HCT116 (cell line): ENCODE data around the gene TGFBR3L. TPM values are rescaled to one million over a fixed set of nuclear protein-coding genes. Genes with fewer than 3 reads are reported as not detected.

Source experiments
- ATAC-seq: fragments of 200-7000 bp; cut with Tn5 transposase; 2 replicates; pipeline ENCODE4 v1.9.1; 2020; ENCODE audit warnings: mild to moderate bottlenecking, moderate library complexity
- BruUV-seq: library from RNA; stranded (reverse); fragments of 400-500 nt; replicated peaks from 2 replicates; lab custom pipeline; 2021; lab: Mats Ljungman, UMichigan
- CTCF ChIA-PET: fragments of 300-600 bp; sonication (Branson Sonifier 250); formaldehyde crosslinking; loops from one replicate; lab custom pipeline; 2021; ENCODE audit warnings: antibody characterized with exemption; lab: Charles Lee
- POLR2A ChIA-PET: fragments of 300-600, 350-600 bp; sonication (Branson Sonifier 250); formaldehyde crosslinking; loops from one replicate; lab custom pipeline; 2021; ENCODE audit warnings: antibody characterized with exemption; lab: Charles Lee
- RAD21 ChIA-PET, 2 experiments: fragments of 300-600 bp; sonication (Branson Sonifier 250); formaldehyde crosslinking; loops; one replicate each; lab custom pipeline; 2023; ENCODE audit warnings: low total read pairs in 2 of 2; ENCODE audit not compliant: uncharacterized antibody in 2 of 2, unreplicated experiment in 2 of 2, low non-redundant PET in 1 of 2; lab: Charles Lee
- DNase-seq: peaks from one replicate; pipeline ENCODE4 v3.0.0-alpha.2; 2010; ENCODE audit warnings: low read depth, low spot score
- H2AFZ ChIP-seq: fragments of 200-600 bp; shearing (Covaris generic), sonication (generic); 2 replicates; pipeline ENCODE4 v1.6.1; 2017; ENCODE audit warnings: low read depth, mixed run types, mixed read lengths, antibody characterized with exemption, low read length; ENCODE audit not compliant: poor library complexity, severe bottlenecking
- H3K27ac ChIP-seq: 2 replicates; pipeline ENCODE4 v1.5.1; 2012; ENCODE audit warnings: low read depth, low read length
- H3K27me3 ChIP-seq: fragments of 200-600 bp; sonication (generic); 2 replicates; pipeline ENCODE4 v1.6.1; 2016; ENCODE audit warnings: mixed run types, low read length, mixed read lengths; ENCODE audit not compliant: insufficient read depth
- H3K36me3 ChIP-seq, 2 experiments: fragments of 200-500 bp in 1 of 2; fragments of 200-600 bp in 1 of 2; sonication (Bioruptor generic) in 1 of 2; sonication (generic) in 1 of 2; 2 replicates each; pipeline versions ENCODE4 v1.5.1 to v1.6.1; 2014 to 2016; ENCODE audit warnings: low read length in 2 of 2, inconsistent platforms in 1 of 2, mixed read lengths in 1 of 2, mixed run types in 1 of 2; ENCODE audit not compliant: insufficient read depth in 2 of 2, control insufficient read depth in 1 of 2
- H3K4me1 ChIP-seq, 2 experiments: fragments of 200-600 bp in 1 of 2; sonication (generic) in 1 of 2; 2 replicates each; pipeline versions ENCODE4 v1.5.1 to v1.6.1; 2012 to 2017; ENCODE audit warnings: low read length in 2 of 2, inconsistent platforms in 1 of 2, mild to moderate bottlenecking in 1 of 2, mixed read lengths in 1 of 2, mixed run types in 1 of 2, moderate library complexity in 1 of 2; ENCODE audit not compliant: insufficient read depth in 2 of 2, control insufficient read depth in 1 of 2
- H3K4me2 ChIP-seq: fragments of 200-600 bp; sonication (generic); 2 replicates; pipeline ENCODE4 v1.6.1; 2017; ENCODE audit warnings: mixed run types, low read length, mixed read lengths
- H3K4me3 ChIP-seq, 2 experiments: fragments of 200-600 bp in 1 of 2; sonication (generic) in 1 of 2; replicated peaks in 1 of 2; 2 replicates each; pipeline ENCODE4 v1.5.1; 2011 to 2016; ENCODE audit warnings: low read length in 2 of 2, control low read depth in 1 of 2, low read depth in 1 of 2, mild to moderate bottlenecking in 1 of 2, mixed read lengths in 1 of 2, mixed run types in 1 of 2
- H3K79me2 ChIP-seq: fragments of 200-600 bp; sonication (generic); 2 replicates; pipeline ENCODE4 v1.6.1; 2017; ENCODE audit warnings: mild to moderate bottlenecking, mixed run types, low read length, moderate library complexity, mixed read lengths; ENCODE audit not compliant: insufficient read depth
- H3K9ac ChIP-seq: fragments of 200-600 bp; sonication (generic); 2 replicates; pipeline ENCODE4 v1.6.1; 2016; ENCODE audit warnings: low read length, mixed read lengths
- H3K9me2 ChIP-seq: fragments of 200-600 bp; sonication (generic), shearing (Covaris generic); 2 replicates; pipeline ENCODE4 v1.6.1; 2017; ENCODE audit warnings: mixed run types, mild to moderate bottlenecking, moderate library complexity; ENCODE audit not compliant: insufficient read depth
- H3K9me3 ChIP-seq, 2 experiments: fragments of 200-500 bp in 1 of 2; fragments of 200-600 bp in 1 of 2; sonication (Bioruptor generic) in 1 of 2; sonication (generic) in 1 of 2; 2 replicates each; pipeline ENCODE4 v1.6.1; 2014 to 2017; ENCODE audit warnings: low read length in 2 of 2, mixed read lengths in 2 of 2, inconsistent platforms in 1 of 2, low read depth in 1 of 2, mild to moderate bottlenecking in 1 of 2, mixed run types in 1 of 2, moderate library complexity in 1 of 2; ENCODE audit not compliant: control insufficient read depth in 1 of 2, insufficient read depth in 1 of 2
- H4K20me1 ChIP-seq: fragments of 200-600 bp; sonication (generic), shearing (Covaris generic); 2 replicates; pipeline ENCODE4 v1.6.1; 2017; ENCODE audit warnings: mixed run types, mild to moderate bottlenecking, moderate library complexity; ENCODE audit not compliant: insufficient read depth
- CBX3 ChIP-seq: IDR thresholded peaks from 2 replicates; pipeline ENCODE4 v1.6.1; 2012; ENCODE audit warnings: low read depth
- CEBPB ChIP-seq: IDR thresholded peaks from 2 replicates; pipeline ENCODE4 v1.6.1; 2012; ENCODE audit warnings: low read depth
- CTCF ChIP-seq, 3 experiments: fragments of 200-600 bp in 1 of 3; sonication (generic) in 1 of 3; IDR thresholded peaks in 2 of 3; conservative IDR thresholded peaks in 1 of 3; 2 replicates each; pipeline ENCODE4 v1.5.1; 2012 to 2017; ENCODE audit warnings: low read depth in 2 of 3, low read length in 2 of 3, antibody characterized with exemption in 1 of 3, borderline replicate concordance in 1 of 3, control low read depth in 1 of 3, mild to moderate bottlenecking in 1 of 3, mixed read lengths in 1 of 3, mixed run types in 1 of 3, moderate library complexity in 1 of 3; ENCODE audit not compliant: insufficient read depth in 1 of 3
- EZH2 ChIP-seq: fragments of 200-600 bp; sonication (generic); IDR thresholded peaks from 2 replicates; pipeline ENCODE4 v1.6.1; 2017; ENCODE audit warnings: antibody characterized with exemption, mixed run types
- EZH2phosphoT487 ChIP-seq: fragments of 200-600 bp; IDR thresholded peaks from 2 replicates; pipeline ENCODE4 v1.6.1; 2018; ENCODE audit warnings: antibody characterized with exemption, borderline replicate concordance
- FOSL1 ChIP-seq: IDR thresholded peaks from 2 replicates; pipeline ENCODE4 v1.6.1; 2012; ENCODE audit warnings: low read depth
- JUND ChIP-seq: IDR thresholded peaks from 2 replicates; pipeline ENCODE4 v1.6.1; 2012
- MAX ChIP-seq: IDR thresholded peaks from 2 replicates; pipeline ENCODE4 v1.6.1; 2012
- POLR2A ChIP-seq: IDR thresholded peaks from 2 replicates; pipeline ENCODE4 v1.7.0; 2011; ENCODE audit warnings: borderline replicate concordance; ENCODE audit not compliant: insufficient read depth, insufficient read length; ENCODE audit errors: extremely low read depth
- POLR2AphosphoS5 ChIP-seq: IDR thresholded peaks from 2 replicates; pipeline ENCODE4 v1.6.1; 2011; ENCODE audit warnings: mild to moderate bottlenecking, low read depth, low read length, moderate library complexity
- RAD21 ChIP-seq: IDR thresholded peaks from 2 replicates; pipeline ENCODE4 v1.6.1; 2012; ENCODE audit warnings: low read depth, mild to moderate bottlenecking
- SP1 ChIP-seq: IDR thresholded peaks from 2 replicates; pipeline ENCODE4 v1.6.1; 2012; ENCODE audit warnings: low read depth
- SRF ChIP-seq: IDR thresholded peaks from 2 replicates; pipeline ENCODE4 v1.6.1; 2012; ENCODE audit warnings: low read depth
- TCF7L2 ChIP-seq: IDR thresholded peaks from 2 replicates; pipeline ENCODE4 v1.7.0; 2011; ENCODE audit warnings: borderline replicate concordance, inconsistent platforms; ENCODE audit not compliant: insufficient read depth, insufficient read length; ENCODE audit errors: extremely low read depth
- YY1 ChIP-seq: IDR thresholded peaks from 2 replicates; pipeline ENCODE4 v1.6.1; 2011; ENCODE audit warnings: low read length, low read depth, moderate library complexity, mild to moderate bottlenecking; ENCODE audit not compliant: insufficient replicate concordance; ENCODE audit errors: extremely low read depth
- ZBTB33 ChIP-seq: IDR thresholded peaks from 2 replicates; pipeline ENCODE4 v1.6.1; 2011; ENCODE audit warnings: mild to moderate bottlenecking, low read length, moderate library complexity; ENCODE audit not compliant: insufficient replicate concordance; ENCODE audit errors: extremely low read depth
- ZNF274 ChIP-seq: fragments of 200-500 bp; sonication (Bioruptor generic); IDR thresholded peaks from 2 replicates; pipeline ENCODE4 v1.6.1; 2014; ENCODE audit warnings: mild to moderate bottlenecking, low read depth, low read length, inconsistent platforms
- intact Hi-C: fragments of 100-400 bp; cut with micrococcal nuclease; formaldehyde crosslinking; loops from 2 replicates; pipeline ENCODE4 v1.10.0; 2022
- total RNA-seq: library from RNA; stranded (reverse); gene quantifications from one replicate; pipeline ENCODE4 v1.2.1, GENCODE V29; 2021; ENCODE audit not compliant: unreplicated experiment

TGFBR3L gene
- total RNA-seq, 1 experiment from 2014 or later = 30.9 TPM

- TF ChIP-seq ZBTB33 (no peak), CTCF (IDR thresholded peaks at IDR 0.05 in 2 of 3, conservative IDR thresholded peaks at IDR 0.05 in 1 of 3; ENCODE audit: borderline replicate concordance in 1 of 3, insufficient read depth in 1 of 3, low read depth in 2 of 3, low read length in 2 of 3) (no peak), EZH2phosphoT487 (no peak), FOSL1 (no peak)
Measured at GRCh38 chr19:7963566-7963965, 48.9 kb downstream of the TGFBR3L start (continued).

GRCh38 chr19:7965259-7965841, 50.7 kb downstream of the TGFBR3L start:
- Histone ChIP-seq H3K9me2 (no peaks in the 10 kb centered on the region), H3K27ac (no peak overlapping the region), H3K4me3 (no peak overlapping the region), H3K4me2 (no peak overlapping the region), H3K9me3 (no peaks in the 10 kb centered on the region), H3K36me3 (peaks cover 53 to 70% of the 10 kb centered on the region in 2 experiments; a peak in 3 of 4 replicates), H3K27me3 (no peaks in the 10 kb centered on the region), H3K79me2 (peaks cover 19% of the 10 kb centered on the region; the same call in 1 of the 2 replicates), H2AFZ (no peak overlapping the region), H3K4me1 (no peaks in the 10 kb centered on the region), H3K9ac (no peak overlapping the region), H4K20me1 (0 out of 2 replicates have a peak, but pooled peaks cover 3% of the 10 kb centered on the region)
- BruUV-seq = no TSS peak
- RAD21 ChIA-PET = no interaction called here
- ATAC-seq = no peak
- no peak for DNase-seq
- intact Hi-C loops = no loop called here
- POLR2A ChIA-PET = interaction anchor here (0.6 kb wide), 1 partner anchor 9 kb away, joined by 3 read pairs; no protein-coding TSS in a partner anchor
- CTCF ChIA-PET = no interaction called here
- TF ChIP-seq POLR2AphosphoS5 = no peak
- no peak for TF ChIP-seq CEBPB
- TF ChIP-seq JUND = no peak
- TF ChIP-seq ZNF274 = no peak
- TF ChIP-seq SP1 = no peak
- TF ChIP-seq TCF7L2 = no peak
- TF ChIP-seq MAX = no peak
- TF ChIP-seq SRF = no peak
- no peak for TF ChIP-seq EZH2
- TF ChIP-seq YY1 = no peak
- TF ChIP-seq RAD21 = no peak
- TF ChIP-seq POLR2A = no peak
- TF ChIP-seq CBX3 = no peak
